GM18499 (cell line): ENCODE results near the gene ITIH5.

Experiments used
- ATAC-seq: cut with Tn5 transposase; IDR thresholded peaks from one replicate; pipeline ENCODE4 v1.9.1; 2021; ENCODE audit warnings: moderate number of reproducible peaks; ENCODE audit not compliant: insufficient read depth, unreplicated experiment

The ITIH5 gene

DNA sequence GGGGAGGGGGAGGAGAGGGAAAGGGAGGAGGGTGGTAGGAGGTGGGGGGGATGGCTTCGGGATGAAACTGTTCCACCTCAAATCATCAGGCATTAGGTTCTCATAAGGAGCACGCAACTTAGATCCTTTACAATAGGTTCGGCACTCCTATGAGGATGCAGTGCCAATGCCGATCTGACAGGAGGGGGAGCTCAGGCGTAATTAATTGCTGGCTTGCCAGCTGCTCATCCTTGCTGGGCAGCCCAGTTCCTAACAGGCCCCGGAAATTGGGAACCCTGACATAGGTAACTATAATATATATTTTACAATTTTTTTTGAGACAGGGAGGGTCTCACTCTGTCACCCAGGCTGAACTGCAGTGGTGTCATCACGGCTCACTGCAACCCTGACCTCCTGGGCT, 137.1 kb downstream of the ITIH5 start:
- ATAC-seq: no peak

DNA sequence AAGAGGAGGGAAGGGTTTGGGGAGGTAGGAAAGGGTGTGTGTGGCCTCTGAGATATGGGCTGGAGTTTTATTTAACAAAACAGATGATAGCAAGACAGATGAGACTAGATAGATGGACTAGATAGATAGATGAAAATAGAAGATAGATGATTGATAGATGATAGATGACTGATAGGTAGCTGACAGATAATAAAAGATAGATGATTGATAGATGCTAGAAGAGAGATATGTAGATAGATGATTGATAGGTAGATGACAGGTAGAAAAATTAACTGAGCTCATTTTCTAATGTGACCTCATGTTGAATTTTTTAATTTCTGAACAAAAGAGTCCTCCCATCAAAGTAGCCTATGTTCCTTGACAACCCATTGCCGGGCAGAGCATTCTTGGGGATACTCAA, 139.3 kb downstream of the ITIH5 start:
- ATAC-seq: no peak

DNA sequence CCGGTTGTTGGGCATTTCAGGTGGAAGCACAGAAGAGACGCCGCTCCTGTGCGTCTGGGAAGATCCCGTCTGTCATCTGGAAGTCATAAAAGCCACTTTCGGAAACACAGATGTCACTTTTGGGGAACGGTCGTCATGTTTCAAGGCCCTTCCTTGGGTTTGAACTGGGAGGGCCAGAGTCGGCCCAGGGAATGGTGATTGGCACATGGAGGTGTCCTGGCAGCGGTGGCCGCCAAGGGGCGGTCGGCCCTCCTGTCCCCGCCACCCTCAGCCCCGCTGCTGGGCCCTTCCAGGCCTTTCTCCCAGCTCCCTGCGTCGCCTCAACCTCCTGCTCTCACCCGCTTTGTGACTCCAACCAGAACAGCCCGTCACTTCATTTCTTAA, 140.8 kb downstream of the ITIH5 start:
- no peak for ATAC-seq

DNA sequence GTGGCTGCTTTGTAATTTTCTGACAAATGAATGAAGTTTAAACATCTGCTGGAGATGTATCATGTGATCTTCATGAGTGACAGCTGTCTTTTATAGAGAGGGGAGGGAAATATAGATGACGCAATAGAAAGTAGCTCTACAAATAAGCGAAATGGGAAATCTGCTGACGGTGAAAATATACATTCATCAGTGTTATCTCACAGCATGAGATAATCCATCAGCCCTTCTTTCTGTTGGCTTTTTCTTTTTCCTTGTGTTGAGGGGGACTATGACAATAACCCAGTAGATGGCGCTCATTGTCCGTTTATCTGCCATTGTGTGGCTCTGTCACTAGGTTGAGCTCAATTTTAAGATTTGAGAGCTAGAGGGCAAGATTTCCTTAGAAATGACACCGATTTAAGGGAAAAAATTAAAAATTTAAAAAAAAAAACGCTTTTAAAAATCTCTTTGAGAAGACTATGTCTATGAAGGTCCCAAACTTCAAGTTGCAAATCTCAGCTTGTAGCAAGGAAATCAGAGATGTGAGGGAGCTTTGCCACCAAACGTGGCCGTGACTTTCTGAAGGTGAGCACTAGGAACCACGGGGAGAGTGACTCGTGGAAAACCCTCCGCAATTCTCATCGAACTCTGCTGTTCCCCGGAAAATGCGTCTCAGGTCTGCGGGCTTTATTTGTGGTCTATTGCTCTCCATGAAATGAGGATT, 141.3 kb downstream of the ITIH5 start:
- ATAC-seq: peak; percentile 77

DNA sequence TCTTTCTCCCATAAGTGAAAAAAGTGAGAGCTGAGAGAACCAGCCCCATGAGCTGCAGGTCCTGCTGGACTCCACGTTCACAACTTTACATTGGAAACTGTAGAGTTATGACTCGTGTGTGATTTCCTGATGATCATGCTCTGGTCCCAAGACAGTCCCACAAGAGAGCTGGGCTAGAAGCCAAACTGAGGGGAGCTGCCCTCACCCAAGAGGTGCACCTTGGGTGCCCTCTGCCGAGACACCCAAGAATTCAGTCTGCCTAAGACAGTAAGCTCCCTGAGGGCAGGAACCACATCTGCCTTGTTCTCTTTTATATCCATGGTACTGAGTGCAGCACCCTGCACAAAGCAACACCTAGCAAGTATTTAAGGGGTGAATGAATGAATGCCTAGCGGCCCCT, 143.1 kb downstream of the ITIH5 start:
- no peak for ATAC-seq

DNA sequence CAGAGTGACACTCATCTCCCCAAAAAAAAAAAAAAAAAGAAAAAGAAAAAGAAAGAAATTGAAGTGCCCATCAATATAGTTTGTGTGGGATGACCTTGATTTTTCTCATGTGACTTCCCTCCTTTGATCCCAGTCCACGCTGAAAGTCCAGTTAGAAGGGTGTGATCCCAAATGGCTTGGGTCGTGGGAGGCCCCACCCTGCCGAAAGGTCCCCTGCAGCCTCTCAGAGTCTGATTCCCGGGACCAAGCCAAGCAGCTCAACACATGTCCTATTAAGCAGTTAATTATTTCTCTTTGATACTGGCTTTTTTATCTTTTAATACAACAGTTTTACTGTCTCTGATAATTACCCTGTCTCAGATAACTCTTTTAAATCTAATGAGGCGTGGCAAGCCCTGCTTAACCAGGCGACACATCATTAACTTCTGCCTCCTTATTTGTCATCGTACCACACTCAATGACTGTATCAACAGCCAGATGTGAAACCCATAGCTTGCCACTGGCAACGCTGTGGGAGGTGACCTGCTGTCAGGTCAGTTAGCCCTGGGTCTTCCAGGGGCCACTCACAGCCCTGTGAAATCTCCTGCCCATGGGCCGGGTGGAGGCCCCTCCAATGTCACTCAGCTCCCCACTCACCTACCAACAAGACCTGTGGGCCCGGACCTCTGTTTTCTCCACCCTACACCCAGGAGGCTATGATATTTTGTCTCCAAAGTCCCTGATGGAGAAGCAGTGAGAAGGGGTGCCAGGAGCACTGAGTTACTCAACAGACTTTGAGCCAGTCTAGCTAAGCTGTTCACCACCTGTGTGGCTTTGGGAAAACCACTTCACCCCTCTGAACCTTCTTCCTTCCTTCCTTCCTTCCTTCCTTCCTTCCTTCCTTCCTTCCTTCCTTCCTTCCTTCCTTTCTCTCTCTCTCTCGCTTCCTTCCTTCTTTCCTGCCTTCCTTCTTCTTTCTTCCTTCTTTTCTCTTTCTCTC, 146.0 kb downstream of the ITIH5 start:
- ATAC-seq: no peak

DNA sequence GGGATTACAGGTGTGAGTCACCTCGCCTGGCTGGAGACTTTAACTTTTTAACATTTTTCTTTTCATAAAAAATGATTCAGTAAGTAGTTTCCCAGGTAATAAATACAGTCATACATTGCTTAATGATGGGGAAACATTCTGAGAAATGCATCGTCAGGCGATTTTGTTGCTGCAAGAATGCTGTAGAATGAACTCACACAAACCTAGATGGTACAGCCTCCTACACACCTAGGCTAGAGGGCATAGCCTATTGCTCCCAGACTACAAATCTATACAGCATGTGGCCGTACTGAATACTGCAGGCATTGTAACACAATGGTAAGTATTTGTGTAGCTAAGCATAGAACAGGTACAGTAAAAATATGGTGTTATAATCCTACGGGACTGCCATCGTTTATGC, 147.4 kb downstream of the ITIH5 start:
- no peak for ATAC-seq

DNA sequence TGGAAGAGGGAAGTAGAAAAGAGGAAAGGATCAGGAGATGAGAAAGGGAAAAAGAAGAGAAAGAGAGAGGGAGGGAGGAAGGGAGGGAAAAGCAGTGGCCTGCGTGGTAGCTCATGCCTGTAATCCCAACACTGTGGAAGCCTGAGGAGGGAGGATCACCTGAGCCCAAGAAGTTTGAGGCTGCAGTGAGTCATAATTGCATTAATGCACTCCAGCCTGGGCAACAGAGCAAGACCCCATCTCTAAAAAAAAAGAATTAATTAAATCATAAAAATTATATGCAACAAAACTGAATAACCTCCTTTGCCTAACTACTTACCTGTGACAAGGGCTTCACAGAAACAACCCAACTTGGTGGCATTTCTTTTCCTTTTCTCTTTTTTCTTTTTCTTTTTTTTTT, 148.1 kb downstream of the ITIH5 start:
- ATAC-seq: no peak

DNA sequence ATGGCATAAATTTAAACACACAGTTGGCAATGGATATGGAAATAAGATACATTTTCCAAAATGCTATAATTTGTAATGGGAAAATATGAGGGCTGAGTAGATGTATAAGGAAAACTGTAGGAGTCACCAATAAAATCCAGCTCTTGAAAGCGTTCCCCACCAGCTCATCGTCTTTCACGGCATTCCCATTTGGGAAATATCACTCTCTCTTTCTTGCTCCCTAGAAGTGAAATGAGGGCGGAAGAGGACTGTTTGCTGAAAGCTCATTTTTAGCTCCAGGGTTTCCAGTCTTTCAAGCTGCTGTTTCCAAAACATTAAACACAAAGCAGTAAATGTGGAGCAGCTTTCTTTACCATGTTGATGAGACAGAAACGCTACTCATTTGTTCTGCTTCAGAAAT, 151.3 kb downstream of the ITIH5 start:
- no peak for ATAC-seq

DNA sequence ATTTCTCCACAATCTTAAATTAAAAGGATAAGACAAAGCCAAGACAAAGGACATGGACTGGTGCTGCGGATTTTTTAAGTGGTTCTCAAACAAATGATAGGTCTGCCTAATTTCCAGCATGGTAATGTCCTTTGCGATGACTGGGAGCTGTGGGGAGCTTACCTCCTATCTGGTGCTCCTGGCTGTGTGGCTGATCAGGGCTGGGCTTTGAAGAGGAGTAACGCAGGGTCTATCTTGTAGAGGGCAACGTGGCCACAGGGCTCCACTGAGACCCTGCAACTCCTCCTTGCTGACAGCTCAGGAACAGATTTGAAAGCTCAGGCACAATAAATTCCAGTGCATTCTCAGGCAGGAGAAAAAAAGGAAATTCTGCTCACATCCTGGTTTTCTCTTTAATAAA, 152.8 kb downstream of the ITIH5 start:
- ATAC-seq: no peak

DNA sequence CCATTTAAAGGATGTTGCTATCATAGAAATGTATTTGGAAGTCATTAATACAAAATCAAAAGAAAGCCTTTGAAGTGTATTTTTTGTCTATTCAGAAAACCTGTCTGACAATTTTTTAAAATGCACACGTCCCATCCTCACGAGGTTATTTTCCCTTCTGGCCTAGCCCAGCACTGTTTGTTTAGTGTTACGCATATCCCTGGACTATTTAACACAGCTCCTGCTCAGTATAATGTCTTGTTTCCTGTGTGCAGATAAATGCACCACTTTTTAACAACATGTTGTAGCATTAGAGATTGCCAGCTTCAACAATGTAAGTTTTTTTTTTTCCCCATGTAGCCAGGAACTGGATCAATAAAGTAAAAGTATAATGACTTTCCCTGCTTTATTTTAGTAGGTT, 153.3 kb downstream of the ITIH5 start:
- ATAC-seq: no peak

DNA sequence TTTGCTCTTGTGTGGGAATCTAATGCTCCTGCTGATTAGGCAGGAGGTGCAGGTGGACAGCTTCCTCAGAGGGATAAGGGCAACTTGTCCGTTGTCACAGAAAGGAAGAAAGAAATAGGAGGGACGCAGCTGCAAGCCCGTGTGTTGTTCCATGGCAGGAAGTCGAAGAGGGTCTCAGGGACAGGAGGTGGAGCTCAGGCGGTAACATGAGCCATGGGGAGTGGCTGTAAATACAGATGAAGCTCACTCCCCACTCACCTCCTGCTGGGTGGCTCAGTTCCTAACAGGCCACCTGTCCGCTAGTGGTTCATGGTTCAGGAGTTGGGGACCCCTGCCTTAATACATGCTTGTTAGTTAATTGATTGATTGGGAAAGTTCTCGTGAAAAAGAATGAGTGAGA, 154.3 kb downstream of the ITIH5 start:
- ATAC-seq: no peak

DNA sequence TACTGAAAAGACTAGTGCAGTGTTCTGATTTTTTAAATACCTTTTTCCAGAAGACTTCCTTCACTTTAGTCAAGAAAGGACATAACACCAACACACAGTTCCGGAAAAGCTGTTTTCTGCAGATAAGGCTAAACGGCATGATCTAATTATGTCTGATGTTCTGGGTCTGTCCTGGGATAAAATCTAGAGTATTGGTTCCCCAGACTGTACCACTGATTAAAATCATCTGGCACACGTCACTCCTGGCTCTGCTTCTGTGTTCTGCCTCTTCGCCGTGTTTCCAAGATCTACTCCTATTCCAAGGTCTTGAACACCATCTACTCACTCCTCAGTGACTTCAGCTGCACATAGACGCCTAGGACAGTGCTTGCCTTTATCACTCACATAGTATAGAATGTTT, 155.2 kb downstream of the ITIH5 start:
- no peak for ATAC-seq
